SK-N-MC (cell line): ENCODE results near the gene SCFD2.

Experiments
- DNase-seq: peaks from one replicate; pipeline ENCODE4 v3.0.0-alpha.2; 2011; ENCODE audit warnings: low read depth, low spot score
- H3K27ac ChIP-seq: fragments of 200-600 bp; sonication (generic); 2 replicates; pipeline ENCODE4 v1.5.1; 2016; ENCODE audit warnings: mixed run types
- H3K36me3 ChIP-seq: fragments of 200-600 bp; sonication (generic); 2 replicates; pipeline ENCODE4 v1.6.1; 2017; ENCODE audit warnings: antibody characterized with exemption, low read length, mixed read lengths; ENCODE audit not compliant: insufficient read depth
- H3K4me3 ChIP-seq: fragments of 200-600 bp; sonication (generic); 2 replicates; pipeline ENCODE4 v1.5.1; 2016
- H3K9ac ChIP-seq: fragments of 200-600 bp; sonication (generic); 2 replicates; pipeline ENCODE4 v1.8.0; 2017; ENCODE audit warnings: mixed run types, mixed read lengths; ENCODE audit not compliant: insufficient read length
- H3K9me3 ChIP-seq: fragments of 200-600 bp; sonication (generic); 2 replicates; pipeline ENCODE4 v1.6.1; 2017; ENCODE audit warnings: low read depth, mild to moderate bottlenecking, antibody characterized with exemption, low read length, moderate library complexity, mixed read lengths
- EZH2 ChIP-seq: fragments of 200-600 bp; sonication (generic); IDR thresholded peaks from one replicate; pipeline ENCODE4 v1.6.1; 2017; ENCODE audit warnings: antibody characterized with exemption
- FOXP2 ChIP-seq: optimal IDR thresholded peaks from 2 replicates; pipeline ENCODE3; 2011; ENCODE audit warnings: mild to moderate bottlenecking, moderate library complexity; ENCODE audit not compliant: insufficient read depth; ENCODE audit errors: extremely low read length, control extremely low read depth
- POLR2AphosphoS5 ChIP-seq: IDR thresholded peaks from 2 replicates; pipeline ENCODE4 v1.6.1; 2012; ENCODE audit warnings: mild to moderate bottlenecking, low read depth, low read length, borderline replicate concordance

SCFD2 gene

GRCh38 chr4:52939739-52940138 is 426.1 kb downstream of the SCFD2 start:
- no peaks in the 10 kb centered on the region for H3K36me3 ChIP-seq
- H3K27ac ChIP-seq, result no peak overlapping the region
- no peak overlapping the region for H3K9ac ChIP-seq
- no peaks in the 10 kb centered on the region for H3K9me3 ChIP-seq
- DNase-seq, result no peak
- no peak overlapping the region for H3K4me3 ChIP-seq
- no peak for TF ChIP-seq FOXP2
- TF ChIP-seq EZH2, result no peak
- no peak for TF ChIP-seq POLR2AphosphoS5

- H3K4me3 ChIP-seq, result no peak overlapping the region
- H3K27ac ChIP-seq, result no peak overlapping the region
- no peaks in the 10 kb centered on the region for H3K9me3 ChIP-seq
- no peaks in the 10 kb centered on the region for H3K36me3 ChIP-seq
- DNase-seq, result no peak
- TF ChIP-seq POLR2AphosphoS5 (no peak), FOXP2 (no peak), EZH2 (no peak)
- H3K9ac ChIP-seq, result no peak overlapping the region
These were observed 426.5 kb downstream of the SCFD2 start for GRCh38 chr4:52939325-52939724.

DNA sequence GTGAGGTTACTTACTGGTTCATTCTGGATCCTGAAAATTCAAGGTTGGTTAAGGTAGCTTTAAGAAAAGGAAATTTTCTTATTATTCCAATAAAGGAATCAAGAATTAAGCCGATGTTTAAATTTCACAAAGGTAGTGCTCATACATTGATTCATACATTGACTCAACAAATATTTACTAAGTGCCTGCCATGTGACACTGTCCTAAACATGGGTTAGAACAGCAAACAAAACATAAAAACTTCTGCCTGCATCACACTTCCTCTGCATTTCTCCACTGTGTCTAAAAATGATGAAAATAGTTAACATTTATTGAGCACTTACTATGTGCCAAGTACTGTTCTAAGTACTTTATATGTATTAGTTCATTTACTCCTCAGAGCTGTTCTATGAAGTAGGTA is 428.0 kb downstream of the SCFD2 start:
- H3K4me3 ChIP-seq, result no peak overlapping the region
- no peaks in the 10 kb centered on the region for H3K9me3 ChIP-seq
- no peak overlapping the region for H3K9ac ChIP-seq
- H3K36me3 ChIP-seq, result no peaks in the 10 kb centered on the region
- DNase-seq, result no peak
- TF ChIP-seq FOXP2 (no peak), POLR2AphosphoS5 (no peak), EZH2 (no peak)
- no peak overlapping the region for H3K27ac ChIP-seq

DNA sequence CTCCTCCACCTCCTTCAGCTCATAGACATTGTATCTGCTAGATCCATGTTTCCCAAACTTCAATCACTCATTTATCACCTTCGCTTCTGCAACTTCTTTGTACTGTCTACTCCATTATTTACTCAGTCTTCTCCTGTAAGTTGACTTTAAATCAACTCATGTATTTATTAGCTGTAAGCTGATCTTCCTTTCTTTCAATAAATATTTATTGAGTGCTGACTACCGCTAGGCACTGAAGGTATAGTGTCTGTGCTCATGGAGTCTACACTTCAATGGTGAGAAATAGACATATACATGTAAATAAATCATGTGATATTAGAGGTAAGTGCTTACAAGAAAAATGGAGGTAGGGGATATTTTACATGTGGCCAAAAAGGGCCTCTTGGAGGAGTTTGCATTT is 429.1 kb downstream of the SCFD2 start:
- H3K9me3 ChIP-seq, result no peaks in the 10 kb centered on the region

DNA sequence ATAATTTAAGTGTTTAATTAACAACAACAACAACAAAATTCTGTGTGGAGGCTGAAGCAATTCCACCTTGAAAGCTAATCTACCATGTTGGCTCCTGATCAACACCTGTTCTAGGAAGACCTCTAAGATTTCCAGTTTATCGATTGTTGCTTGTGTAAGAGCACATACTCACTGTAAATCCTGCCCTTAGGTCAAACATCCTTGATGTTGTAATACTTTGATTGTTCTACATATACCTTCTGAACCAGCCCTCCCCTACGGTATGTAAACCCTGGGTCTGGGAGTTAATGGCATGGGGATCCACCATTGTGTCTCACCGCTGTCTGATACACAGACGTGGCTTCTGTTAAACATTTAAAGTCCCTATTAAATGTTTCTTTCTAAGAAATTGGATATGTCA is 430.5 kb downstream of the SCFD2 start:
- DNase-seq, result no peak
- H3K9me3 ChIP-seq, result no peaks in the 10 kb centered on the region
- TF ChIP-seq EZH2 (no peak), POLR2AphosphoS5 (no peak), FOXP2 (no peak)
- no peaks in the 10 kb centered on the region for H3K36me3 ChIP-seq
- H3K27ac ChIP-seq, result no peak overlapping the region
- H3K4me3 ChIP-seq, result no peak overlapping the region
- H3K9ac ChIP-seq, result no peak overlapping the region

More for the DNA sequence above, 429.1 kb downstream of the SCFD2 start:
- TF ChIP-seq EZH2 (no peak), POLR2AphosphoS5 (no peak), FOXP2 (no peak)
- H3K36me3 ChIP-seq, result no peaks in the 10 kb centered on the region
- H3K27ac ChIP-seq, result no peak overlapping the region
- DNase-seq, result no peak
- no peak overlapping the region for H3K9ac ChIP-seq
- no peak overlapping the region for H3K4me3 ChIP-seq

DNA sequence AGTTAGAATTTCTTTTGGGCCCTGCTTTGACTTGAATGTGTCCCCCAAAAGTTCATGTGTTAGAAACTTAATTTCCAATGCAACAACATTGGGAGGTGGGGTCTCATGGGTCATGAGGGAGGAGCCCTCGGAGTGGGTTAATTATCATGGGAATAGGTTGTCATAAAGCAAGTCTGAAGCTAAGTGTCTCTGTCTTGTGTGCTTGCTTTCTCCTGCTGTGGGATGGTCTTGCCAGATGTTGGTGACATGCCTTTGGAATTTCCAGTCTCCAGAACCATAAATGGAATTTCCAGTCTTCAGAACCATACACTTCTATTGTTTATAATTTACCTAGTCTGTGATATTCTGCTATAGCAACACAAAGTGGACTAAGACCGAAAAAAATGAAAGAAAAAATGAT is 432.1 kb downstream of the SCFD2 start:
- no peak for TF ChIP-seq POLR2AphosphoS5
- TF ChIP-seq FOXP2, result no peak
- no peak for TF ChIP-seq EZH2
- DNase-seq, result no peak
- no peaks in the 10 kb centered on the region for H3K9me3 ChIP-seq
- no peak overlapping the region for H3K9ac ChIP-seq
- H3K36me3 ChIP-seq, result no peaks in the 10 kb centered on the region
- H3K4me3 ChIP-seq, result no peak overlapping the region
- H3K27ac ChIP-seq, result no peak overlapping the region

DNA sequence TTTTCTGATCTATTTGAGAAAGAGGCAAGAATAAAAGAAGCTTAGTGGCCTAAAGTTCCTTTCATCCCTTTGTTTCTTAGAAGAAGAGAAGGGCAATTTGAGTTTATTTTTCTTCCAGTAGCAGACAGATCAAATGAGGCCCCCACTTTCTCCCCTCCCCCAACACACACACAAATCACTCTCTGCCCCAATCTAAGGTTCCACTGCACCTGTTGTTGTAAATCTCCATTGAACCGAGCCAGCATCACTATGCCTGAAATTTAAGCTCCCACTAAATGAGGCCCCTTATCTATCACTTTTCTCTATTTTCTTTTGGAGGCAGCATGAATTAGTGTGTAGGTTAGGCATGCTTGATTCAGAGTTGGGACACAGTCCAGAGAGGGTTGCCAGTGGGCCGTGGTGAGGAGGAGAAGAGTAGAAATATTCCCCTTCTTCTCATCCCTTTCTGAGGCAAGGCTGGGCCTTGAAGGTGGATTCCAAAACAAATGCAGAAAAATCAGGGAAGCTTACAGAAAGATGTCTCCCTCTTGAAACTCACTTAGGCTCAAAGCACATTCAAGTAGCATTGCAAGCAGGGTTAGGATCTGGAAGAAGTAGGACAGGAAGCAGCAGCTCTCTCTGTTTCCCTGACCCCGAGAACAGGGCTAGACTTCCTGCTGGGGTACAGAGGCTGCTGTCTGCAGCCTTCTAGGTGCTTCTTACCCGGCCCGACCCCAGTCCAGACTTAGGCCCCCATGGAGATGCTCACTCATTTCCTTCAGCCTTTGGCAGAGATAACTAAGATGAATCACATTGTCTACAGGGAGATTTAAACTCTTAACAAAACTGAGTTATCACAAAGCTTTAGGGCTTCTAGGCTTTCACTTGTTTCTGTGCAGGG is 433.0 kb downstream of the SCFD2 start:
- H3K27ac ChIP-seq, result no peak overlapping the region
- H3K4me3 ChIP-seq, result no peak overlapping the region
- TF ChIP-seq EZH2, result no peak
- no peak for TF ChIP-seq POLR2AphosphoS5
- no peak for TF ChIP-seq FOXP2

DNA sequence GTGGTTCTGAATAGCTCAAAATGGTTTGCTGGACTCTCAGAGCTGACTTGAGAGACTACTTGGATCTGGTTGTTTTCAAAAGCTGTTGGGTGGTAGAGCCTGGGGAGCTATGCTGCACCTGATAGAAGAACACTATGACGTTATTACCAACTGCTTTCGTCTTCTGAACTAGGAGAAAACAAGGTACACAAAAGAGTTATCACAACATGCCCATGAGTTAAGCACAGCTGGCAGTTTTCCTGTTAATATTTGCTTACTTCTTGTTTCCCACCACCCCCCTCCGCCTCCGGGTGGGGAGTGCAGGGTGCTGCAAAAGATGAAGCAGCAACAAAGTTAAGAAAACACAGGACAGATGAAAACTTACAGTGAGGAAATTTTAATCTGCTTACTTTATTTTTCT is 434.6 kb downstream of the SCFD2 start:
- no peak overlapping the region for H3K27ac ChIP-seq

More for the DNA sequence above, 433.0 kb downstream of the SCFD2 start:
- Histone ChIP-seq H3K9ac (no peak overlapping the region), H3K36me3 (no peaks in the 10 kb centered on the region), H3K9me3 (no peaks in the 10 kb centered on the region)
- no peak for DNase-seq

More for the DNA sequence above, 434.6 kb downstream of the SCFD2 start:
- no peak for DNase-seq
- Histone ChIP-seq H3K4me3 (no peak overlapping the region), H3K9me3 (no peaks in the 10 kb centered on the region), H3K36me3 (no peaks in the 10 kb centered on the region), H3K9ac (no peak overlapping the region)
- no peak for TF ChIP-seq EZH2
- TF ChIP-seq POLR2AphosphoS5, result no peak
- TF ChIP-seq FOXP2, result no peak
